Retina (tissue), 1 donor: ENCODE data around the gene DTNA.
"Not testable (repeated sequence)": the region's sequence is repeated elsewhere in the genome, so short reads cannot be mapped to it uniquely, and the experiment has no call there.

Experiments used
- DNase-seq: peaks from one replicate; pipeline ENCODE4 v3.0.0-alpha.2; 2016

The DTNA gene

DNA sequence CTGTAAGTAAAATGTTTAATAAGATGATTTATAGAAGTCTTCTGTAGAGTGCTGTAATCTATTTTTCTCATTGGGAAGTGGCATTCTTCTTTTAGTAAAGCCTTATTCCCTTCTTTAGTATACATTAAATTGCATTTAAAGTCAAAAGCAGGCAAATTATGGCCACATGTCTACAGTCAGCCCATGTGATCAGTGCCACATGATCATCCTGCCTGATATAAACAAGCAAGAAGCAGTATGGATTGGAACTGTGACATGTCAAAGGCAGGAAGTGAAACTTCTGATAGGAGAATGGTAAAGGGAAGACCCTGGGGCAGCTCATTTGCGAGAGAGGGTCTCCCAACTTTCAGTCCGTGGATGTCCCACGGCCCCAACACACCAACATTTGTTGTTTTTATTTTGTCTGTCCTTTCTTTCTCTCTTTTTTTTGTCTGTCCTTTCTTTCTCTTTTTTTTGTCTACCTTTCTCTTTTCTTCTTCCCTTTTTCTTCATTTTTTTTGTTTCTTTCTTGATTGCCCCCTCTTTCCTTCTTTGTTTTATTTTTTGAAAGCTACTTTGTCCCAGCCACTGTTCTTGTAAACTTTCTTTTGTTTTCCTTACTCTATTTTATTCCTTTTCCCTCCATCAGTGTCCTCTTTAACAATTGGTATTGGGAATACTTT is 154.9 kb downstream of the DTNA start:
- no peak for DNase-seq

DNA sequence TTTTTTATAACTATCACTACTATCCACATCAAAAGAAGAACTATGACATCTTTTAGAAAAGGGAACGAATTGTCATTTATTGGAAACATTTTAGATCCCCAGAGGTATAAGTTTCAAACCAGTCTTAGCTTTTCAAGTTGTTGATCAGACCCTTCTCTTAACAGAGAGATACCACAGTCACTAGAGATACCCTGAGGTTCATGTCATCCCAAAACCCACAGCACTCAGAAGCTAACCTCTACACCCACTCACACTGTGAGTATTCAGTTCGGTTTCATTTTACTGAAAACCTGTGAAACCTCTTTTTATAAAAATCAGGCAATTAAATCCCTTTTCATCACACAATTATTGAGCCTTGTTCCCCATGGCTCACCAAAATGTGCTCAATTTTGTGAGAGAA is 156.2 kb downstream of the DTNA start:
- DNase-seq: no peak

GRCh38 chr18:34866739-34867138 is 156.6 kb downstream of the DTNA start:
- DNase-seq: no peak

GRCh38 chr18:34867520-34867919 is 157.4 kb downstream of the DTNA start:
- peak; percentile 79 for DNase-seq

- no peak for DNase-seq
These were observed 160.6 kb downstream of the DTNA start for GRCh38 chr18:34870555-34871310.

GRCh38 chr18:34871435-34871834 is 161.3 kb downstream of the DTNA start:
- DNase-seq: no peak

GRCh38 chr18:34872066-34872465 is 162.0 kb downstream of the DTNA start:
- no peak for DNase-seq

DNA sequence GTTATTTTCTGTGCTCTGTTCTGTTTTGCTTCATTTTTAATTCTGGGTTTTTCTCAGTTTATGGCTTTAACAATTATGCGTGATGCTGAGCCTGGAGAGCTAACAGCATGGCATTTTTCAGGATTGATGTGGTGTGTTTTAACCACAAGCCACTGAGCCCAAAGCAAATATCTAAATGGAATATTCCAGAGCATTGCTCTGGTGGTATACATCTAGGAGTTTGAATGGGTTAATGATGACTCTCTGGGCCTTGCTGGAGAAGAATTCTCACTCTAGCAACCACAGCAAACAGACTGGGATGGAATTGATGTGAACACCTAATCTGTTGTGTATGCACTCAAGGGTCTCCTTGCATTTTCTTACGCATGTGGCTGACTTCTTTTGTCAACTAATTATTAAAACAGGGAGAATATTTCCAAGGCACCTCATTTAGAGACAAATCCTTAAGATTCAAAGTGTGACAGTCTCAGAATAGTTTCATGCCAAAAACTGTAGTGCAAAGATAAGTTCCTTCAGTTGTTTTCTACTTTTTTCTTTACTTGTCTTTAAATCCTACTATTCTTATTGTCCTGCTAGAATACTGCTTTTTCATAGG is 164.0 kb downstream of the DTNA start:
- no peak for DNase-seq

DNA sequence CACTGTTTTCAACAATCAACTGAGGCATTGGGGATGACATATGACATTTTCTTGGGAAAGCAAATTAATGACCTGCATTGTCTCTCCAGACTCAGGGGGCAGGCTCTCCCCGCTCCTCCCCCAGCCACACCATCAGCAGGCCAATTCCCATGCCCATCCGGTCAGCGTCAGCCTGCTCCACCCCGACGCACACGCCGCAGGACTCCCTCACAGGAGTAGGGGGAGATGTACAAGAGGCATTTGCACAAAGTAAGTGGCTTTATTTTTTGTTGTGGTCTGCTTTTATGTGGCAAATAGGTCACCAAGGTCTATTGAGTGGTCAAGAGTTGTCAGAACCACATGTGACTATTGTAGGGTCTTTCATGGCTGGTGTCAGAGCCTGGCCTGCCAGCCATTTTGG is 165.1 kb downstream of the DTNA start:
- DNase-seq: peak; percentile 74

DNA sequence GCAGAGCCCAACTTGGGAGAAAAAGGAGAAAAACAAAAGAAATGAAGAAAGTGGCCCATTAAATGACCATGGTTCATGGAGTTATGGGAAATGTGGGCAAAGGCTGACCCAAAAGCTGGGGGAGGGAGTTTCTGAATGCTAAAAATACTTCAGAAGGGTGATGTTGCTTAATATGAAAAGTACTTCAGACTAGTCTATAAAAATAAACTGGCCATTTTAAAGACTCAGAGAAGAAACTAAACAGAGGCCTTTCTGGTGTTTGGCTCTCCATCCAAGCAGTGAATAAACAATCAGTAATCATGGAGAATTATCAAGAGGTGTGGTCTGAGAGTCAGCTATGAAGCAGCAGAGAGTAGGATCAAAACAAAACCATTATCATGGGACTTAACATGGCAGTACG is 170.3 kb downstream of the DTNA start:
- no peak for DNase-seq

DNA sequence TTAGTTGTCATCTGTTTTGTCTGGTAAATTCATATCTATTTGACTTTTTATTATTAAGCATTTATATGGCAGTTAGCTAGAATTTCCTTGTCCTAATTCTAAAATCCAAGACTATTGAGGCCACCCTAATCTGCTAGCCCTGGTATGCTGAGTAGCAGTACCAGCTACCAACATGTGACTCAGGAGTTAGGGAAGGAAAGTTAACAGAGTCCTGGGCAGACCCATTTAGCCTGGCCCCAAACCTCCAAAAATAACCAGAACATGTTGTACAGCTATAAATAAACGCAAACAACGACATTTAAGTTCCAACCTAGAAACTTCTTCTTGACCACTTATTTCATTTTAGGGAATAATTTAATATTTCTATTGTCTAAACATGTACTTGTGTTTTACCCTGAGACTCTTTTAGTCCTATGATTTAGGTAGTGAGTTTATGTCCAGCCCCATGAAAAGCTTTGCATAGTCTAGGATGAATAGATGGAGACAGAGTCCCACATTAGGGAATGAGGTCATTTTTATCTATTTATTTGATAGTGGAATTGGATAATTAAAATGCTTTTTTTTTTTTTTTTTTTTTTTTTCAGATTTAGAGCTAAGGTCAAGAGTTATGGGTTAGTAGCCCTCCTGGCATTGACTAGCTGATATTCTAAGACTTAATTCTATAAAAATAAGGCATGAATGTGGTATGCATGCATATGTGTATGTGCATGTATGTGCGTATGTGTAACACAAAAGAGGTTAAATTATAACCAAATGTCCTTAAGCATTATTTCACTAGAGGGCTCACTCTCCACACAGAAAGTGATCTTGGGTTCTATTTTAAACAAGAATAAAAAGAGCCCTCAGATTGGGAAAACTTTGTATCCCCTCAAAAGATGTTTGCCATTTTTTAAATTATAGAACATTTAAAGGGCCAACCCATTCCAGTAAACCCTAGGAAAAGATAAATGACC is 171.1 kb downstream of the DTNA start:
- no peak for DNase-seq

DNA sequence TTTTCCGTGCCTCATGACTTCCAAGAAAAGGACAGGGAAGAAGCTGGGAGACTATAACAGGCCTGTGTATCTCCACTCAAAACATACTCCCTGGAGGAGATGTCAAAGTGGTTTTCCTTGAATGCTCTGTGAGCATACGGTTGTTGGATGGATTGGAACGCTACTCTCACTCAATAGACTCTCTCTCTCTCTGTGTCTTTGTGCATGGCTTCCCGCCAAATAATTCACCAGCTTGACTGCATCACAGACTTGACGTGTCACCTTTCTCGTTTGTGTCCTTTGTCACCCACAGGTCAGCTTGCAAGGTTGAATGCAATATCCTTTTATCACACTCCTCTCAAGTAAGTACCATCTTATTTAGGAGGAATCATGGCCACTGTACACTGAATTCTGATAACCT is 174.3 kb downstream of the DTNA start:
- no peak for DNase-seq

DNA sequence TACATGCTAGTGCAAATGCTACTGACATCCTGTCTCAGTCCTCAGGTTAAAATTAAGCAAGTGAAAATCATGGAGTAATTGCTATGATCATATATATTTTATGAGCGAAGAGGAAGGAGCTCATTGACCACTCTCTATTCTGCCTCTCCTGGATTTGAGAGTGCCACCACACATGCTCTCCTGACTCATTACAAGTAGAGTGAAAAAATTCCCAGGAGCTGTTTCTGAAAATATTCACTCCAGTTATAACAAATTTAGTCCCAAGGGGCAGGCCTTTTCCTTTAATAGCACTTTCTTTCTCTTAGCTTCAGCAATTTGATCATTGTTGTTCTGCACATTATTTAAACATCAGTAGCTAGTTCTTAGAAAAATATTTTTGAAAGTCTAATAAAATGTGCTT is 176.1 kb downstream of the DTNA start:
- no peak for DNase-seq

DNA sequence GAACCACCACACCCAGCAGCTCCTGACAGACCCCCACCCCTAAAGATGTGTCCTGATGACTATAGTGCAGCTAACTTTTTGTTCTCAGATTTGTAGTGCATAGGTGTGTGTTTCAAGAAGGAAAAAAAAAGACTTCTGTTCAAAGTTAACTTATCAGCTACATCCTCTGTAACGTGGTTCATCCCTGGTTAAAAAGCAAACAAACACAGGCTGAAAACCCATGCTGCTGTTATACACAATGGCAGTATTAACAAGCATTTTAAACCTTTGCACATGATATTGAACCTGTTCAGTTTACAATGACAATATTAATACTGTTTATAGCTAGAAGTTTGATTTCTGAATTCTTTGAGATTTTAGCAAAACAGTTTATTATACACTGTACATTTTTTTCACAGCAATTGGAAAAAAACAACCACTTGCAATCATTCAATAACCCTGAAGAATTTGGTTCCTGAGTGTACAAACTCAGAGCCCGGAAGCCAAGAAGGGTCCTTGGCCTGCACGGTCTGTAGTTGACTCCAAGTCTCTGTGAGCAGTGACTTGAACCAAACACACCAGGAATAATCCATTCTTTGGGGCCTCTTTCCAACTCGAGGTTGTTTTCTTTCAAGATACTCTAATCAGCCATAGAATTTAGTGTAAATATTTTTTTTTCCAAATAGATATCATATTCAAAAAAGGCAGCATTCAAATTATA is 177.9 kb downstream of the DTNA start:
- no peak for DNase-seq

DNA sequence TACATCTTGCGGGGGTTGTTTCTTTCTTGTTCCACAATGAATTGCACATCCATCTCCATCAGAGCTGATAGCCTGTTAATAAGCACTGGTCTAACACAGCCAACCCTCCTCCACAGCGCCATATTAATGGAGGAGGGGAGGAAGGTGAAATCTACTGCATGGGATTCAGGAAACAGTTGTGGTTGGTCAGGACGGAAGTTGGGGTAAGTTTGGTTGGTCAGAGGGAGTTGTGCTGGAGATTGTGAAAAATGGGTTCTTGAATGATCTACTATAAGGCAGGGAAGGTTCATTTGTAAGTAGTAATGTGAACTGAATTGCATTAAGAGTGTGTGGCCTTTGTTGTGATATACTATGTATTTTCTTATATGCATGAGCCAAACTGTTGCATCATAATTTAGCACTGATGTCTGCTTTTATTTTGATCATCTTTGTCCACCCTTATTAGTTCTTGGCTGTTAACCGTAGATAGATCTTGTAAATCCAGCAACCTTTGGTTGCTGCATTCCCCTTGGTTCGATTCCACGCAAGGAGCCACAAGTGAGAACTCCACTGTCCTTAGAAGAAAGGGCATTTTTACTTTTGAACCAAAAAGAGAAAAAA is 180.5 kb downstream of the DTNA start:
- no peak for DNase-seq

DNA sequence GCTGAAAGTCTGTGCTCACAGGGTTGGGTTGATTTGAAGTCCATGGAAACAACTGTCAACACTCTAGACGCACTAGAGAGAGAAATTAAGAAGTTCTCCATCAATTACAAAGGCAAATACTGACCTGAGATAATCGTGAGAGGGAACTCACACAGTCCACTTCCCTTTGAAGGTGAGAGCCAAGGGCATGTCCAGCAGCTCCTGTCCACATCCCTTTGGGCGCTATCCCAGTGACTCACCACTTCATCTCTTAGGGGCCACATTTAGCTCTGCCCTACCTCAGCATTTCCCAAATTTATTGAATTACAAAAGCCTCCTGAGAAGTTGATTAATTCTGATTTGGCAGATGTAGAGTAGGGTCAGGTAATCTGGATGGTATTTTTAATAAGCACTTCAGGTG is 182.3 kb downstream of the DTNA start:
- DNase-seq: no peak

DNA sequence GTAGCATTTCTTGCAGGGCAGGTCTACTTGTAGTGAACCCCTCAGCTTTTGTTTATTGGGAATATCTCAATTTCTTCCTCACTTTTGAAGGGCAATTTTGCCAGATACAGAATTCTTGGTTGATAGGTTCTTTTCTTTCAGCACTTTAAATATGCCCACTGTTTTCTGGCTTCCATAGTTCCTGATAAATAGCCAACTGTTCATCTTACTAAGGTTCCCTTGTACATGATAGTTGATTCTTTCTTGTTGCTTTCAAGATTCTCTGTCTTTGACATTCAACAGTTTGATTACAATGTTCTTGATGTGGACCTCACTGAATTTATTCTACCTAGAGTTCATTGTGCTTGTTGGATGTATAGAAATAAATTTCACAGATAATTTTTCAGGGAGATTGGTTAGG is 183.1 kb downstream of the DTNA start:
- no peak for DNase-seq

- DNase-seq: no peak
These were observed 191.2 kb downstream of the DTNA start for GRCh38 chr18:34901299-34901698.

- no peak for DNase-seq
These were observed 194.9 kb downstream of the DTNA start for GRCh38 chr18:34904994-34905393.

- not testable (repeated sequence) for DNase-seq
These were observed 196.9 kb downstream of the DTNA start for GRCh38 chr18:34906985-34907384.

DNA sequence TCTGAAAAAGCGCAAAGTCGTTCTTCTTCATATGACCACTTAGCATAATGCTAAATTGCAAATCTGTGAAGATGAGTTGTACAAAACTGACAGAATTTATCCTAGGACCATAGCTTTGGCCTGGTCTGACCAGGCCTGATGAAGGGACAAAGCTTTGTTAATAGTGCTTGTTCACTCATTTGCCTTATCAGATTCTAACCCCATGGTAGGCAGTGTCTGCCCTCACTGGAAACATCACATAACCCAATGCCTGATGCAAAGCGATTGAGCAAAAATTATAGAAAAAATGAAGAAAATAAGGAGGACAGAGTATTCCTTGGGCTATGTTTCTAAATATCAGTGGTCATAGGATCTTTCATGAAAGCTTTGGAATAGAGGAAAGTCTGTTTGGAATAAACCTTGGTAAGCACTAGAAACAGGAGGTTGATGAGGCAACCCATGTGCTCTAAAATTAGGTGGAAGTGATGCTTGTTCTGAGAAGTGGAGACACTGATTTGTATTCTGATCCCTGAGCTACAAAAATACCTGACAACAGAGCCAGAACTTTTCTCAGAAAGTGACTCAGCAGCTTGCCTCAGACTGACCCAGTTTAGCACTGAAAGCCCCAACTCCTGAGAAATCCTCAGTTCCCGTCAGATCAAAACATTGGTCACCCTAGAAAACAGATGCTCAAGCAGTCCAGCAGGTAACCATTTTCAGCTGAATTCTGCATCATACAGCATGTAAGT is 199.7 kb downstream of the DTNA start:
- DNase-seq: no peak
